HG03196 (cell line): ENCODE measurements around the gene CACUL1.

Experiments
- ATAC-seq: cut with Tn5 transposase; IDR thresholded peaks from one replicate; pipeline ENCODE4 v1.9.1; 2021; ENCODE audit not compliant: unreplicated experiment

CACUL1 gene

DNA sequence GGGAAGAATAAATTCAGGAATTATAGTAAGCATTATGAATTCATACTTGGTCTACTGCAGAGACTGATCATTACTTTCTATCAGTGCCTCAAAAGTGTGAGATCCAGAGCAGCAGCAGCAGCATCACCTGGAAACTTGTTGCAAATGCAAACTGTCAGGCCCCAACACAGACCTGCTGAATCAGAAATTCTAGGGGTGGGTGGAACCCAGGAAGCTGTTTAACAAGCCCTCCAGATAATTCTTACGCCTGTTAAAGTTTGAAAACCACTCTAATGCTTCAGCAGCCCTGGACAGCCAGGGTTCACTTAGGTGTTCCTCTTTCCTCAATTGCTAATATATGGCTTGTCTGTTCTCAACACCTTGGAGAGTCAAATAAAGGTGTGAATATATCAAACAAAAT, 19.5 kb downstream of the CACUL1 start:
- ATAC-seq = no peak

DNA sequence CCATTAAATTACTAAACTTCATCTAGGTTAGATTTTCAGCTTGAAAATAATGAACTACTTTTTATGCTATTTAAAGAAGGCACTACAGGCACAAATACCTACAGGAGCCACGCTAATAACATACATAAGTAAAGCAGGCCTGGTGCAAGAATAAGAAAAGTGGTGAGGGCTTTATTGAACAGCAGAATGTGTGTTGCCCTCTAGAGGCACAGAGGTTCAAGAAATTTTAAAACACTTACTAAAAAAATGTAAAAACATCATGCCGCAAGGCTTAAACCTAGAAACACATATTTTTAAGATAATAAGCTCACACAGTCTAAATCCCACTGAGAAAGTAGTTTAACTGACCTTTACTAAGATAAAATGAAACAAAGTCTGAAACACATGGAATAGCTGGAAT, 20.3 kb downstream of the CACUL1 start:
- no peak for ATAC-seq

DNA sequence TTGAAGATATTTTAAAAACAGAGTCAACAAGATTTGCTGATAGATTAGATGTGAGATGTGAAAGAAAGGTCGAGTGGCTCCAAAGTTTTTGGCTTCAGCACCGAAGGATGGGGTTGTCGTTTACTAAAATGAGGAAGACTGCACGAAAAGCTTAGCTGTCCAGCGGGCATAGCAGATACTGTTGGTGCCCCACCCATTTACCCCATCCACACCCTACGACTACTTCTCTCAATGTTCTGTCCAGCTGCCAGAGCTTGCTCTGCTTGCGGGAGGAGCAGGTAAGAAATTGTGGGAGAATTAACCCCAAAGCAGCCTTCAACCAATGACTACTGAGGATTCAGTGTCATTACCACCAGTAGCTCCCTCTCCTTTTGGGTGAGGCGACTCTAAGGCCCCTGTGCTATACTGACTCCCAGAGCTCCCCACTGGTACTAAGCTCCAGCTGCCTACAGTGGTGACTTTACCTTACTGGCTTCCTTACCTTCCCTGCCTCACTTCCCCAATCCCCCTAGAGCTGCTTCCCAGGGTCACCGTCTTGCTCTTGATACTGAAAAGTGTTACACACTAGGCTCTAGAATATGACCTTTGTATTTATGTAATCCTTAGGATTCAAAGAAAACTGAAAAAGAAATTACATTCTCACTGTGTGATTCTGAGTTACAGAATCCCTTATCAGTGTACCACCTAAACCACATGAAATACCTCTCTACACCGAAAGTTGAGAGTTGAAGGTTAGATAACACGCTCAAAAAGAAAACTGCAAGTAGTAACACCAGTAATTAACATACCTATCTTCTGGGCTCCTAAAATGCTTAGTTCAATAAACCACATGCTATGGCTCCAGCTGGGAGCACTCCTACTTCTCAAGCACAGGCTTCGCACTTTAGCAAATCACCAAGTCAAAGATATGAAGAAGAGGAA, 22.3 kb downstream of the CACUL1 start:
- ATAC-seq = no peak

DNA sequence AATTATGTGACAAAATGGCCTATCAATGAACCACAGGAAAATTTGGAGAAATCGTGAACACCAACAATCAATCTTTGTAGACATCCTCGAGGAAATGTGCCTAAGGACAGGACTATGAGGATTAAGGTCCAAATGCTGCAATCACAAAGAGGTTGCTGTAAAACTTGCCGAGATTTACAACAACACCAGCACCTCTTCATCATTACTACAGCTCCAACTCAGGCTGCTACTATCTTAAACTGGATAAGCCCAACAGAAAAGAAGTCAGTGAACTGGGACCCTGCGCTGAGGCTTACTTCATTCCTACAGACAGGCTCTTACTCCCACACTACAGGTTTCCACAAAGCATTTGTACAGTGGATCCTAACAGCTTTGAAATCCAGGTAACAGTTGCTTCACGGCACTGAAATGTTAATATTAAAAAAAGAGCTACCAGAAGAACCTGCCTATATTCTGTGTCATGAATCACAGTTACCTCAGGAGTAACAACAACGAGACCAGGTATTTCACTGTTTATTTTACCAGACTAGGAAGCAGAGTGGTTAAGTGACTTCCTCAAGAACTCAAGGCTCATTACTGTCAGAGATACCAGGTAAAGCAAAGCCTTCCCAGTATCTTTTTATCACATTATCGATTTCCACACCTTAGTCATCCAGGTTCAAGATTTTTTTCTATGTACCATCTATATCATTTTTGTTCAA, 23.9 kb downstream of the CACUL1 start:
- ATAC-seq = no peak

DNA sequence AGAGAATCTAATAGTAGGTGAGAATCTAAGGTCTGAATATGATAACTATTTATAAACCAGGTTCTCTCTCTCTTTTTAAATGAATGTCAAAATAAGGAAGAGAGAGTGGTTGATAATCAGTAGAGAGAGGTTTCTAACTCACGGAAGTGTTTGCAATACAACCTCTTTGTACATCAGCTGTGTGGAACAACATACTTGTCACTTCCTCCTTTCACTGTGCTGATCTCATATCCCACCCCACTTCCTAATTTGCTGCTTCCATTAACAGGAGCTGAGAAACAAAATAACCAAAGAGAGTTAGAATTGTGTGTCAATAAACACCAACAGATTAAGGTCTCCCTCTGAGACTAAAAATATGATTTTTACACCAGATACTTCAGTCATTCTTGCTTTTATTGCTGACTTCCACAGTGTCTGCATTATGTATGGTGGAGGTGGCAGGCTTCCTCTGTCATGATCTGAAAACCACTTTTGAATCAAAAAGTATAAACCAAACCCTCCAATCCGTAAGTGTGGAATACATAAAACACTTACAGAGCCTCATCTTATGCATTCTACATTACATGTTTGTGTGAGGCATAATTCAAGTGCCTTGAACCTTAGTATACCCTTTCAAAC, 25.0 kb downstream of the CACUL1 start:
- peak; percentile 80 for ATAC-seq

DNA sequence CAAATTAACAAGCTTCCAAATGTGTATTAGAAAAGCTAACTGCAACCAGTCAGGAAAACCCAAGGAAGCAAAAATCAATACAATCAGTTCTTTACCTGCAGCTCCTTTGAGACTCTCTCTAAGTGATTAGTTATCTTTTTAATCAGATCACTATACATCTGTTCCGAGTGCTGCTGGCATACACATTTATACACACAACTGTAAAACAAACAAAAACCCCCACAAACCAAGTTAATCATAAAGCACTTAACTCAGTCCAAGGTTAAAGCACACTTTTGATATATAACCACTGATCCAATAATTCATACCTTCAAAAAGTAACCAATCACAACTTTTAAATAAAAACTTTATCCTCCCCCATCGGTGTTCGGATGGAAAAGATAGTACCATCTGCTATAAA, 25.6 kb downstream of the CACUL1 start:
- no peak for ATAC-seq

DNA sequence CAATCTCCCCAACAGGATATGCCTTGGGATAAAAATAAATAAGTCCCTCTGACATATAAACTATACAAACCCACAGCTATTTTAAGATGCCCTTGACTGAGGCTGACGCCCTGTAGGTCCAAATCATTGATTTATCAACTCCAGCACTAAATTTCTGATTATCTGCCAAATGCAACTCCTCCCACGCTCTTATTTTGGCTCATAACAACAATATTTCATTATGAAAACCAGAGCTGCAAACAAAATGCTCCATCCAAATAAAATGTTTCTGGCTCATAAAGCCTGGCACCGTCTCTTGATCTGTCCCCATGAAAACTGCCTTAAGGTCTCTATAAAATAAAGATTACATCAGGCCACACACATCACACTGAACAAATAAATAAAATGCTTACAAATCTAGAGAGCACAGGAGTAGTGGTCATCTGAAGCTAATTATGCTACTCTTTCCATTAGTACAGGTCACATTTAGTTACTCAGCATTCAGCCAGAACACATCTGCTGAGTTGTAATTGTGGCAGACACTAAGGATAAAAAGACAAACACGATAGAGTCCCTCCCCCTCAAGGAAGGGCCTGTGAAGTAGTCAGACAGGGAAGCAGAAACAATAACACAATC, 28.8 kb downstream of the CACUL1 start:
- ATAC-seq = no peak

DNA sequence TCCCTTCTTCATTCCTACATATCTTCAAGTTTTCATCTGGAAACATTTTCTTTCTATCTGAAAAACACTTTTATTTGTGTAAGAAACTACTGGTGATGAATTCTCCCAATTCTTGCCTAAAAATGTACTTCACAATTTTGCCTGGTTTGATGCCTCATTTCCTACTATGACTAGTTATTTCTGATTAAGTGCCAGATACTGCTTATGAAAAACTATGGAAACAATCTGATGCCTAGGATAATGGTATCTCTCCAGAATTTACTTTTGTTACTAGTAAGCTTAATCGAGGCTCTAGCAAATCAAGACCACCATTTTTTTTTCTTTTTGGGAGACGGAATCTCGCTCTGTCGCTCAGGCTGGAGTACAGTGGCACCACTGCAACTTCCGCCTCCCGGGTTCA, 31.3 kb downstream of the CACUL1 start:
- no peak for ATAC-seq

DNA sequence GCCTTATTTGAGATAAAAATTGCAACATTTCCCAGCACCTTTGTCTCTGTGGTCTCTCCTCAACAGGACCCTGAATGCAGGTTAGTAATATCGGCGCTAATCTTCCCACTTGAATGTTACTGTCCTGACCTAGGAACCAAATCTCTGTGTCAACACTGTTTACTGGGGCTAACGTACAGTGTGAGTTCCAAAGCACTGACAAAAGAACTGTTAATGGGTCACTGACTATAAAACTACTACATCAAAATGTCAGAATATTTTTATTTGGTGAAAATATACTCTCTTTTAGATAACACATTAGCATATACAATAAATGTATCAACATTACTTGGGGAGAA, 33.3 kb downstream of the CACUL1 start:
- no peak for ATAC-seq

DNA sequence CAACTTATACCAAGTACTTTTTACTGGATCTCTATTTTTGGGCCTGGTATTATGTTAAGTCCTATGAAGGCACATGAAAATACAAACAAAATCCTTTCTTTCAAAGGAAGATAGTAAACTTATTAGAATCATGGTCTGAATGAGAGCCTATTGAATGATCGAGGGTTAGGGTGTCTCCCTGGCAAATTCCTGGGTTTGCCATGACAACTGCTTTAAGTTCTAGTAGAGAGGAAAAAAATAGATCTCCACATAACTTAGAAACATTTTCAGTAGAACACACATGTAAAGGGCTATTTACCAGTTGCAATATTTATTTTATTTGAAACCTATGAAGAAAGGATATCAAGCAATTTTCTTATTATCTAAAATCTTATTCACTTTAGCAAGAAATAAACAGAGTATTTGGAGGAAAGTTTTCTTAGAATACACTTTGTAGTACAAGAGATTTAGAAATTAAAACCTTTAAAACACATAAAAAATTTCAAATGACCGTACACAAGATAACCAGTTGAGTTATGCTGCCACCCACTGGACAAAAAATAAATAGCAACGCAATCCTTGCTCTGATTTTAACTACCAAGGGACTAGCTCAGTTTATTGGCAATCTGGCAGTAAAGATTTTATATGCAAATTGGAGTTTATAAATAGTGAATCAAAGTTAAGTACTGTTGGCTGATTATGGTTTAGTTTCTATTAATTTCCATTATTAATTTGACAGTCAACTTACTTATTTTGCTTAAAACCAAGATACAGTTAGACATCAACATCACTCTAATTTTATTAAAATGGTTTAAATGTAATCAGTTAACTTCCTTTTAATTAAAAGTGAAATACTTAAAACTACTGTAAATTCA, 33.9 kb downstream of the CACUL1 start:
- no peak for ATAC-seq

DNA sequence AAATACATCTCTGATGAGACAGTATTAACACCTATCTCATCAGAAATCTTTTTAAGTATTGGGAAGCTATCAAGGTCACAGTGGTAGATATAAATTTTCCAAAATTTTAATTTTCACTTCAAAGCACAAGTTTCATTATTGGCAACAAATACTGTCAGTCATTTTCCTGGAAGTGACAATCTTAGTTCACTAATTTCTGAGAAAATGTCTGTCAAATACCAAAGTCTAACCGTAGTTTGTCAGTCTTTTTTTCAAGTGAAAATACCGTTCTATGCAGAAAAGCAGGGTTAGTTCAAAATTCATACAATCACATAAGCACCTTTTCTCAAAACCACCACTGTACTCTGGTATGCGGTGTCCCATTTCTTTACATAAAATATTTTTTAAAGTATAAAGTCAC, 40.4 kb downstream of the CACUL1 start:
- ATAC-seq = no peak

DNA sequence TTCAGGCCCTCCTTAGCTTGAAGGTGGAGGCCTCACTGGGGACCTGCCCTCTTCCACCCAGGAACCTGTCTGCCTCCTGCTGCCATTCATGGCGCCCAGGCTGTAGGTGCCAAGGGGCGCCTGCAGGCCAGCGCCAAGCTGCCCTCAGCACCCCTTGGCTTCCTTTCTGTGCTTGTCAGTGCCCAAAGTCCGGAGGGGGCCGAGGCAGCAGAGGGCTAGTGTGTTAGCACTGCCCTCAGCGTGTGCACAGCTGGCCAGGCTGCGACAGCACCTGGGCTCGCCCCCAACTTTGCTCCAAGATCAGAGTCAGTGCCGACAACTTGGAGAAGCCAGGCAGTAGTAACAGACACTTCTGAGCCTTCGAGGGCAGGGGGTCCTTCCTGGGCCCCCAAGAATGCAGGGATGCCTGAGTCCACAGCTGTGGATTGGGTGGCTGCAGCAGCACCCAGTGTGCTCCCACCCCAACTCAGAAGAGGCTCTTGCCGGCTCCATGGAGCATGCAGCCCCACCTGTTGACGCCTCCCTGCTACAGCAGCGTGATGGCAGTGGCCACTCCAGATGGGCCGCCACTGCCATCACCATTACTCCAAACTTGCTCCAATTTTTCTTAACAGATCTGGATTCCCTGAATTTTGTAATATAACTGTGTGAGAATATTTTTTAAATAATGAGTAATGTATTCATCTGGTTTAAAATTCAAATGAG, 41.7 kb downstream of the CACUL1 start:
- no peak for ATAC-seq

DNA sequence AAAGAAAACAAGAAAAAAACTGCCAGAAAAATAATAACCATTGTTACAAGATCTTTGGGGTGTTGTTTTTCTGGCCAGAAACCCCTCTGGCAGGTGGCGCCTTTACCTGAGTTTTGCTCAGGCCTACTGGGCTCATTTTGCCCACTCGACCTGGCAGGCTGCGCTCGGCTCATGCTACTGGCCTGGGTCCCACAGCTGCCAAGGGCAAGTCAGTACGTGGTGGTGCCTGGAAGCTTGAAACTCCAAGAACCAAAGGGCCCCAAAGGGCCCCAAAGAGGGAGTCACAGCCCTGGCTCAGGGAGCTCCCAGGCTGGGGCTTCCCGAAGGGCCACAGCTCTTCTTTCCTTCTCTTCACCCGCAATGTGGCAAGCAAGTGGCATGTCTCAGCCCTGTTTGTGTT, 42.7 kb downstream of the CACUL1 start:
- ATAC-seq = no peak

DNA sequence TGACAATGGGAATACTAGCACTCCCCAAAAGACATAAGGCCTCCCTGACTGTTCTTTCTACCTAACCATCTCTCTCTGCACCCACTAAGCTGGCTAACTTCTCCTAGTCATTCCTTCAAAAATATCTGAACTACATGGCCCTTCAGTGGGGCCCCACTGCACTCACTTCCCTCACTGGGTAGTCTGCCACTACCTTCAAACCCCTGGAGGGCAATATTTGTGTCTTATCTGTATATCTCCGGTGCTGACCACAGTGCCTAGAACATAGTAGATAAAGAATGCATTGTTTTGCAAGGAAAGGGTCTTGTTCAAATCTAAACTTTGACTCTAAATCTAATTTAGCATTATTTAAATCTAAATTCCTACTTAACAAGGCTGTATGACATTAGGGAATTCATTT, 44.3 kb downstream of the CACUL1 start:
- ATAC-seq = no peak

DNA sequence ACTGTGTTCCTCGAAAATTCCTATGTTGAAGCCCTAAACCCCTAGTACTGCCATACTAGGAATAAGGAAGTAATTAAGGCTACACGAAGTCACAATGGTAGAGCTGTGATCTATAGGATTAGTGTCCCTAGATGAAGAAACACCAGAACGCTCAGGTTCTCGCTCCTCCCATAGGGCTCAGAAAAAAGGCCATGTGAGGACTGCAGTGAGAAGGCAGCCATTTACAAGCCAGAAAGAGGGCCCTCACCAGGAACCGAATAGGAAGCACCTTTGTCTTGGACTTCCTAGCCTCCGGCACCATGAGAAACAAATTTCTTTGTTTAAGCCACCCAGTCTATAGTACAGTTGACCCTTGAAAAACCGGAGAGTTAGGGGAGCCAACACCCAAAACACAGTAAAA, 46.2 kb downstream of the CACUL1 start:
- no peak for ATAC-seq

DNA sequence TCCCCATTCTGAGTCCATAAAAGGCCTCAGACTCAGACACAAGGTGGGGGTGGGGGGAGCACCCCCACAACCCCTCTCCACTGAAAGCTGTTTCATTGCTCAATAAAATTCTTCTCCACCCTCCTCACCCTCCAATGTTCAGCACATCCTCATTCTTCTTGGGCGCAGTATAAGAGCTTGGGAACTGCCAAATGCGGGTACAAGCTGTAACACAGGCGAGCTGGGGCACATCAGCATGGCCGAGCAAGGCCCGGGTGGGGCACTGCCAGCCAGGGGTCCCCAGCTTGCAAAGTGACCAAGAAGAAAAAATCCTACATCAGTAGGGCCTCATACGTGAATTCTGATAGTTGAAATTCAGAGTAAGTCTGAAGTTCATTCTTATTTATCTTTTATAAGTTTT, 50.1 kb downstream of the CACUL1 start:
- ATAC-seq = no peak

DNA sequence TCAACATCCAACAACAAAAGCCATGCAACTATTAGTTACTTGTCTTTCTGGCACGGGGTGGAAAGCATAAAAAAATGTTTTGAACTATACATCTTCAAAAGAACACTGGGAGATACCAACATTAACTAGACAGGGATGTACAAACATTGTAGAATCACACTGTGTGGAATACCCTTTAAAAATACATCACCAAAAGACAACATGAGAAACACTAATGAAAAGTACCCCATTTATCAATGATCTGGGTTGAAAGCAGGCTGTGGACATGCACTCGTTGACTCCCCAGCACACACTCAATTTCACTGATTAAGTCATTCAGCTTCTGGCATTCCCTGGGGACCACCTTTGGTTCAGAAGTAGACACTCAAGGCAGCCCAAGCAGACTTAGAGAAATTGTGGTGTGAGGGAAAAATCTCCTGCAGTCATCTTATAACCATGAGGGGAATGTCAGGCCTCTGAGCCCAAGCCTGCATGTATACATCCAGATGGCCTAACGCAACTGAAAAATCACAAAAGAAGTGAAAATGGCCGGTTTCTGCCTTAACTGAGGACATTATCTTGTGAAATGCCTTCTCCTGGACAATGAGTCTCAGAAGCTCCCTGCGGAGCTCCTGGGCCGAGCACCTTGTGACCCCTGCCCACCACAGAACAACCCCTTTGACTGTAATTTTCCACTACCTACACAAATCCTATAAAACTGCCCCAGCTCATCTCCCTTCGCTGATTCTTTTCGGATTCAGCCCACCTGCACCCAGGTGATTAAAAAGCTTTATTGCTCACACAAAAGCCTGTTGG, 53.0 kb downstream of the CACUL1 start:
- no peak for ATAC-seq

DNA sequence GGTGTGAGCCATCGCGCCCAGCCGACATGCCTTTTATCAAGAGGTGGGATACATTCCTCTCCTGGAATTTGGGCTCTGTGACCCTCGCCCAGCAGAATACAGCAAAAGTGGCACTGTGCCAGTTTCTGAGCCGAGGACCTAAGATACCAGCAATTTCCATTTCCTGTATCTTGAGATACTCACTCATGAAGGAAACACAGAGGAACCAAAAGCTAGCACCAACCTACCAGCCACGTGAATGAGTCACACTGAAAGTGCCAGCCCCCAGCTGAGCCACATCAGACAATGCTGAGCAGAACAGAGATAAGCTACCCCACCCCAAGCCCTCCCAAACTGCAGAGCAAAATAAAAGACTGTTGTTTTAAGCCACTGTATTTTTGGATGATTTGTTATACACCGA, 56.3 kb downstream of the CACUL1 start:
- peak; percentile 98 for ATAC-seq

DNA sequence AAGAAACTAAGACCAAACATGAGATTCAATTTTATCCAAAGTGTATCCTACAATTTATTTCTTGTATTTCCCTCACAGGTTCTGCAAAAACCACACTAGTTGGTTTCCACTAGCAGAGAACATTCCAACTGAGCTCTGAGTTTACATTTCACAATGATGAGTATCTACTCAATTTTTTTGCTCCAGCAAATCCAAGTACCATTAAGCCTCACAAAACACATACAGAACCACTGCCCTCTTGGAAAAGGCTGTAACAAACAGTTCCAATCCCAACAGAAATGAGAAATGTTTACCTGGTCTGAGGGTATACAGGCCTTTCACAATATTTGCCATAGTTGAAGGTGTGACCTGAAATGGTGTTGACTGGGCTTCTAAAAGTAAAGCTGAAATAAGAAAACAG, 59.9 kb downstream of the CACUL1 start:
- ATAC-seq = no peak
